Ishikawa (cell line): Measurements from ENCODE around the gene CELSR1.

ENCODE experiments used
- EP300 ChIP-seq: IDR thresholded peaks from 2 replicates; pipeline ENCODE4 v1.6.1; 2012; ENCODE audit warnings: borderline replicate concordance
- RAD21 ChIP-seq: IDR thresholded peaks from 2 replicates; pipeline ENCODE4 v1.6.1; 2012; ENCODE audit warnings: low read depth
- TAF1 ChIP-seq: IDR thresholded peaks from 2 replicates; pipeline ENCODE4 v1.6.1; 2012; ENCODE audit warnings: low read depth, mild to moderate bottlenecking
- TEAD4 ChIP-seq: IDR thresholded peaks from 2 replicates; pipeline ENCODE4 v1.6.1; 2012
- USF1 ChIP-seq: IDR thresholded peaks from 2 replicates; pipeline ENCODE4 v1.6.1; 2012

- TF ChIP-seq TAF1 (no peak), RAD21 (no peak), EP300 (no peak), USF1 (no peak), TEAD4 (no peak)
Measured at GRCh38 chr22:46381731-46382130, 155.7 kb downstream of the CELSR1 start.
